H9 (cell line): Measurements from ENCODE around the gene ASCC2. TPM values are rescaled to one million over a fixed set of nuclear protein-coding genes. Genes with fewer than 3 reads are reported as not detected.

ENCODE experiments used
- DNase-seq: peaks from one replicate; pipeline ENCODE4 v3.0.0-alpha.2; 2017
- H2AFZ ChIP-seq: one replicate; pipeline ENCODE4 v1.6.1; 2013; ENCODE audit warnings: mild to moderate bottlenecking, low read length, control low read depth, moderate library complexity
- H2AK5ac ChIP-seq: 2 replicates; pipeline ENCODE4 v1.6.1; 2013; ENCODE audit warnings: low read length, control low read depth, mixed read lengths; ENCODE audit not compliant: insufficient read length
- H2BK120ac ChIP-seq: one replicate; pipeline ENCODE4 v1.6.1; 2013; ENCODE audit warnings: low read depth, mild to moderate bottlenecking, low read length, control low read depth, inconsistent platforms; ENCODE audit not compliant: poor library complexity, severe bottlenecking
- H2BK12ac ChIP-seq: 2 replicates; pipeline ENCODE4 v1.6.1; 2013; ENCODE audit warnings: low read length, control low read depth, mixed read lengths, low read depth; ENCODE audit not compliant: insufficient read length
- H2BK15ac ChIP-seq: 2 replicates; pipeline ENCODE4 v1.6.1; 2013; ENCODE audit warnings: low read depth, low read length, control low read depth
- H2BK20ac ChIP-seq: one replicate; pipeline ENCODE4 v1.6.1; 2013; ENCODE audit warnings: low read depth, mild to moderate bottlenecking, low read length, control low read depth, inconsistent platforms; ENCODE audit not compliant: poor library complexity, severe bottlenecking
- H2BK5ac ChIP-seq: 2 replicates; pipeline ENCODE4 v1.6.1; 2013; ENCODE audit warnings: low read length, control low read depth, mixed read lengths; ENCODE audit not compliant: insufficient read length
- H3K14ac ChIP-seq: 2 replicates; pipeline ENCODE4 v1.6.1; 2013; ENCODE audit warnings: low read length, control low read depth; ENCODE audit not compliant: insufficient read depth
- H3K18ac ChIP-seq: 2 replicates; pipeline ENCODE4 v1.6.1; 2013; ENCODE audit warnings: low read depth, mild to moderate bottlenecking, mixed read lengths, low read length, control low read depth; ENCODE audit not compliant: insufficient read length
- H3K23ac ChIP-seq: 2 replicates; pipeline ENCODE4 v1.6.1; 2013; ENCODE audit warnings: low read length, control low read depth, mixed read lengths, low read depth; ENCODE audit not compliant: insufficient read length
- H3K23me2 ChIP-seq: 2 replicates; pipeline ENCODE4 v1.6.1; 2013; ENCODE audit warnings: low read depth, mild to moderate bottlenecking, mixed read lengths, low read length, control low read depth; ENCODE audit not compliant: insufficient read length, poor library complexity, severe bottlenecking
- H3K27ac ChIP-seq: 2 replicates; pipeline ENCODE4 v1.5.1; 2013; ENCODE audit warnings: low read length, control low read depth, mixed read lengths, low read depth; ENCODE audit not compliant: insufficient read length
- H3K27me3 ChIP-seq: 2 replicates; pipeline ENCODE4 v1.6.1; 2013; ENCODE audit warnings: low read length, control low read depth, inconsistent platforms; ENCODE audit not compliant: insufficient read depth
- H3K4ac ChIP-seq: 2 replicates; pipeline ENCODE4 v1.6.1; 2013; ENCODE audit warnings: low read depth, mild to moderate bottlenecking, control low read depth, inconsistent platforms, low read length, moderate library complexity
- H3K4me1 ChIP-seq: 2 replicates; pipeline ENCODE4 v1.6.1; 2013; ENCODE audit warnings: low read length, control low read depth, inconsistent platforms; ENCODE audit not compliant: insufficient read depth
- H3K4me2 ChIP-seq: 2 replicates; pipeline ENCODE4 v1.6.1; 2013; ENCODE audit warnings: low read length, control low read depth, mixed read lengths; ENCODE audit not compliant: insufficient read length, insufficient read depth
- H3K56ac ChIP-seq: 2 replicates; pipeline ENCODE4 v1.6.1; 2013; ENCODE audit warnings: low read depth, mild to moderate bottlenecking, mixed read lengths, low read length, control low read depth; ENCODE audit not compliant: insufficient read length
- H3K79me1 ChIP-seq: 2 replicates; pipeline ENCODE4 v1.6.1; 2013; ENCODE audit warnings: low read depth, mild to moderate bottlenecking, moderate library complexity, low read length, control low read depth, inconsistent platforms; ENCODE audit not compliant: insufficient read depth, poor library complexity, severe bottlenecking
- H3K79me2 ChIP-seq: 2 replicates; pipeline ENCODE4 v1.6.1; 2013; ENCODE audit warnings: low read length, control low read depth, inconsistent platforms; ENCODE audit not compliant: insufficient read depth
- H3K9ac ChIP-seq: 2 replicates; pipeline ENCODE4 v1.6.1; 2013; ENCODE audit warnings: low read length, control low read depth, mixed read lengths; ENCODE audit not compliant: insufficient read length; ENCODE audit errors: extremely low read depth
- H3K9me3 ChIP-seq: one replicate; pipeline ENCODE4 v1.6.1; 2013; ENCODE audit warnings: low read depth, low read length, inconsistent platforms; ENCODE audit not compliant: control insufficient read depth
- H3T11ph ChIP-seq: one replicate; pipeline ENCODE4 v1.6.1; 2013; ENCODE audit warnings: mild to moderate bottlenecking, low read length, control low read depth, inconsistent platforms
- H4K20me1 ChIP-seq: one replicate; pipeline ENCODE4 v1.6.1; 2013; ENCODE audit not compliant: control insufficient read depth, insufficient read length, insufficient read depth
- H4K5ac ChIP-seq: 2 replicates; pipeline ENCODE4 v1.6.1; 2013; ENCODE audit warnings: low read depth, mild to moderate bottlenecking, mixed read lengths, low read length, control low read depth; ENCODE audit not compliant: insufficient read length
- H4K8ac ChIP-seq: replicated peaks from 2 replicates; pipeline ENCODE4 v1.6.1; 2013; ENCODE audit warnings: low read length, control low read depth, mixed read lengths, low read depth; ENCODE audit not compliant: insufficient read length
- H4K91ac ChIP-seq: 2 replicates; pipeline ENCODE4 v1.6.1; 2013; ENCODE audit warnings: low read depth, mild to moderate bottlenecking, moderate library complexity, mixed read lengths, low read length, control low read depth; ENCODE audit not compliant: insufficient read length
- H3K27ac Mint-ChIP-seq, 3 experiments: 2 replicates in 2 of 3; 3 replicates in 1 of 3; pipeline ENCODE4 v1.8.0; 2020 to 2021; ENCODE audit warnings: mixed read lengths in 3 of 3, mild to moderate bottlenecking in 1 of 3, moderate library complexity in 1 of 3
- H3K27me3 Mint-ChIP-seq: 2 replicates; pipeline ENCODE4 v1.8.0; 2021; ENCODE audit warnings: low read depth, mild to moderate bottlenecking, moderate library complexity, mixed read lengths
- H3K36me3 Mint-ChIP-seq, 3 experiments: 2 replicates in 2 of 3; 3 replicates in 1 of 3; pipeline ENCODE4 v1.8.0; 2020 to 2021; ENCODE audit warnings: low read depth in 3 of 3, mixed read lengths in 3 of 3; ENCODE audit not compliant: insufficient read depth in 1 of 3
- H3K4me1 Mint-ChIP-seq, 2 experiments: 2 replicates each; pipeline ENCODE4 v1.8.0; 2020; ENCODE audit warnings: mixed read lengths in 2 of 2
- H3K4me3 Mint-ChIP-seq, 2 experiments: 2 replicates in 1 of 2; 3 replicates in 1 of 2; pipeline ENCODE4 v1.8.0; 2020 to 2021; ENCODE audit warnings: mild to moderate bottlenecking in 2 of 2, mixed read lengths in 2 of 2, moderate library complexity in 1 of 2
- H3K9me3 Mint-ChIP-seq, 2 experiments: 2 replicates in 1 of 2; 3 replicates in 1 of 2; pipeline ENCODE4 v1.8.0; 2020; ENCODE audit warnings: mild to moderate bottlenecking in 2 of 2, mixed read lengths in 2 of 2, moderate library complexity in 1 of 2
- WGBS: extraction: QIAGEN DNeasy Blood & Tissue Kit; methylation state at CpG from one replicate; pipeline ENCODE4 v1.1.7; 2013; ENCODE audit warnings: missing lambda C conversion rate, low lambda C conversion rate, mixed read lengths; ENCODE audit not compliant: insufficient read length; ENCODE audit errors: extremely low coverage; 5-methylcytosine and 5-hydroxymethylcytosine counted together
- total RNA-seq: library from RNA; stranded (reverse); gene quantifications from 2 replicates; pipeline ENCODE4 v1.2.1, GENCODE V29; 2021
- TF ChIP-seq, protein P1 (sequence below): fragments of 200-600 bp; sonication (generic); conservative IDR thresholded peaks from 3 replicates; pipeline ENCODE4 v1.8.0; 2021; ENCODE audit warnings: antibody characterized with exemption, mild to moderate bottlenecking

ASCC2 gene
- total RNA-seq, 1 experiment from 2014 or later = 48.2 TPM

DNA sequence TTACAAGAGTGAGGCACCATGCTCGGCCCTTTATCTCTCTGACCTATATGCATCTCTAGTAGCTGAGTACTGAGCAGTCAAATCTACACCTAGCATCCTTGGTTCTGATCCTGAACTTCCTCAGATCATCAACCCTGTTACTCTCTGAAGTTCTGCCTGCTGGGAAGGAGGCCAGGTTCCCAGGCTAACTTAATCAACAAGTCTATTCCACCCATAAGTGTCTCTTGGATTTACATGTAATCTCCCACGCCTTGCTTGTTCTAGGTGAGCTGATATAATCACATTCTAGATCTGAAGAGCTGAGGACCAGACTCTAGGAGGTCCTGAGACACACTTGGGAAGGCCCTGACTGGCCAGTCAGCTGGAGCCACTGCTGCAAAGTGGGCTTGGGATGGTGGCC is 96.1 kb downstream of the ASCC2 start:
- H3K27me3 ChIP-seq = no peaks in the 10 kb centered on the region
- H3K4ac ChIP-seq = no peak overlapping the region
- H3K4me2 ChIP-seq = no peak overlapping the region
- H3K18ac ChIP-seq = no peak overlapping the region
- no peak overlapping the region for H2AFZ ChIP-seq
- no peak overlapping the region for H2BK120ac ChIP-seq
- no peaks in the 10 kb centered on the region for H3K79me2 ChIP-seq
- Mint-ChIP-seq H3K4me3 (no peak overlapping the region), H3K27me3 (no peaks in the 10 kb centered on the region), H3K9me3 (peaks cover 3% of the 10 kb centered on the region in 2 experiments; a peak in 3 of 5 replicates), H3K36me3 (peaks cover 3 to 8% (median 5%) of the 10 kb centered on the region in 3 experiments; a peak in 6 of 7 replicates), H3K27ac (0 out of 7 replicates have a peak overlapping the region, but pooled peaks of 2 of the 3 experiments have one; percentile 27 to 68), H3K4me1 (peaks cover 0 to 4% of the 10 kb centered on the region in 2 experiments; a peak in 2 of 4 replicates)
- H3T11ph ChIP-seq = no peak overlapping the region
- no peak overlapping the region for H4K5ac ChIP-seq
- no peak overlapping the region for H2BK12ac ChIP-seq
- DNase-seq = no peak
- no peak overlapping the region for H3K56ac ChIP-seq
- no peak overlapping the region for H2BK15ac ChIP-seq
- no peak overlapping the region for H3K23ac ChIP-seq
- H4K20me1 ChIP-seq = no peaks in the 10 kb centered on the region
- H3K9me3 ChIP-seq = no peaks in the 10 kb centered on the region
- no peak overlapping the region for H3K27ac ChIP-seq
- no peaks in the 10 kb centered on the region for H3K79me1 ChIP-seq
- no peak overlapping the region for H2AK5ac ChIP-seq
- H3K4me1 ChIP-seq = no peaks in the 10 kb centered on the region
- TF ChIP-seq, protein P1, sequence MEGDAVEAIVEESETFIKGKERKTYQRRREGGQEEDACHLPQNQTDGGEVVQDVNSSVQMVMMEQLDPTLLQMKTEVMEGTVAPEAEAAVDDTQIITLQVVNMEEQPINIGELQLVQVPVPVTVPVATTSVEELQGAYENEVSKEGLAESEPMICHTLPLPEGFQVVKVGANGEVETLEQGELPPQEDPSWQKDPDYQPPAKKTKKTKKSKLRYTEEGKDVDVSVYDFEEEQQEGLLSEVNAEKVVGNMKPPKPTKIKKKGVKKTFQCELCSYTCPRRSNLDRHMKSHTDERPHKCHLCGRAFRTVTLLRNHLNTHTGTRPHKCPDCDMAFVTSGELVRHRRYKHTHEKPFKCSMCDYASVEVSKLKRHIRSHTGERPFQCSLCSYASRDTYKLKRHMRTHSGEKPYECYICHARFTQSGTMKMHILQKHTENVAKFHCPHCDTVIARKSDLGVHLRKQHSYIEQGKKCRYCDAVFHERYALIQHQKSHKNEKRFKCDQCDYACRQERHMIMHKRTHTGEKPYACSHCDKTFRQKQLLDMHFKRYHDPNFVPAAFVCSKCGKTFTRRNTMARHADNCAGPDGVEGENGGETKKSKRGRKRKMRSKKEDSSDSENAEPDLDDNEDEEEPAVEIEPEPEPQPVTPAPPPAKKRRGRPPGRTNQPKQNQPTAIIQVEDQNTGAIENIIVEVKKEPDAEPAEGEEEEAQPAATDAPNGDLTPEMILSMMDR = no peak
- H2BK5ac ChIP-seq = no peak overlapping the region
- no peak overlapping the region for H4K8ac ChIP-seq
- H2BK20ac ChIP-seq = no peak overlapping the region
- H4K91ac ChIP-seq = no peak overlapping the region
- no peak overlapping the region for H3K9ac ChIP-seq
- WGBS = no CpG with 5 or more reads among the region's 2 CpGs
- H3K23me2 ChIP-seq = peaks cover 4% of the 10 kb centered on the region
- H3K14ac ChIP-seq = no peak overlapping the region
